A673 (cell line): ENCODE results near the gene SLC25A21. TPM values are rescaled to one million over a fixed set of nuclear protein-coding genes. Genes with fewer than 3 reads are reported as not detected.

Experiments used
- BruUV-seq: library from RNA; stranded (reverse); fragments of 400-500 nt; replicated peaks from 2 replicates; lab custom pipeline; 2021; lab: Mats Ljungman, UMichigan
- CTCF ChIA-PET: fragments of 300-600 bp; sonication (Branson Sonifier 250); formaldehyde crosslinking; loops from one replicate; lab custom pipeline; 2022; ENCODE audit warnings: antibody characterized with exemption; lab: Charles Lee
- POLR2A ChIA-PET: fragments of 300-600 bp; sonication (Branson Sonifier 250); formaldehyde crosslinking; loops from one replicate; lab custom pipeline; 2022; ENCODE audit warnings: antibody characterized with exemption; ENCODE audit not compliant: low non-redundant PET; lab: Charles Lee
- DNase-seq: peaks from one replicate; pipeline ENCODE4 v3.0.0-alpha.2; 2015; ENCODE audit warnings: low spot score
- H3K27ac ChIP-seq: fragments of 200-600 bp; sonication (generic); 2 replicates; pipeline ENCODE4 v1.5.1; 2016; ENCODE audit warnings: mixed run types, low read depth, mild to moderate bottlenecking, mixed read lengths, antibody characterized with exemption, low read length; ENCODE audit not compliant: poor library complexity, severe bottlenecking
- H3K27me3 ChIP-seq: fragments of 200-600 bp; sonication (generic); replicated peaks from 2 replicates; pipeline ENCODE4 v1.6.1; 2017; ENCODE audit warnings: mixed run types, low read depth, mild to moderate bottlenecking, mixed read lengths, antibody characterized with exemption, low read length; ENCODE audit not compliant: insufficient read depth, poor library complexity
- H3K36me3 ChIP-seq: fragments of 200-600 bp; sonication (generic); 2 replicates; pipeline ENCODE4 v1.6.1; 2016; ENCODE audit warnings: mixed run types, mild to moderate bottlenecking, mixed read lengths, antibody characterized with exemption, low read length; ENCODE audit not compliant: insufficient read depth, poor library complexity, severe bottlenecking
- H3K4me1 ChIP-seq: fragments of 200-600 bp; sonication (generic); 2 replicates; pipeline ENCODE4 v1.6.1; 2017; ENCODE audit warnings: mixed run types, mild to moderate bottlenecking, mixed read lengths, antibody characterized with exemption, low read length; ENCODE audit not compliant: insufficient read depth, poor library complexity, severe bottlenecking
- H3K4me3 ChIP-seq: fragments of 200-600 bp; sonication (generic); 2 replicates; pipeline ENCODE4 v1.5.1; 2016; ENCODE audit warnings: low read depth, mixed run types, mild to moderate bottlenecking, mixed read lengths, low read length; ENCODE audit not compliant: poor library complexity, severe bottlenecking
- H3K9me3 ChIP-seq: fragments of 200-600 bp; sonication (generic); 2 replicates; pipeline ENCODE4 v1.6.1; 2016; ENCODE audit warnings: mixed run types, low read depth, mild to moderate bottlenecking, mixed read lengths, antibody characterized with exemption, low read length; ENCODE audit not compliant: poor library complexity, severe bottlenecking
- EZH2 ChIP-seq: fragments of 200-600 bp; sonication (generic); IDR thresholded peaks from 2 replicates; pipeline ENCODE4 v1.6.1; 2017; ENCODE audit warnings: borderline replicate concordance, low read depth, mild to moderate bottlenecking, mixed read lengths, antibody characterized with exemption, low read length; ENCODE audit not compliant: poor library complexity, severe bottlenecking
- intact Hi-C: fragments of 100-400 bp; cut with micrococcal nuclease; formaldehyde crosslinking; loops from one replicate; pipeline ENCODE4 v1.10.0; 2022; ENCODE audit not compliant: unreplicated experiment
- total RNA-seq: library from RNA; stranded (reverse); gene quantifications from 2 replicates; pipeline ENCODE4 v1.2.3, GENCODE V29; 2021
- TF ChIP-seq, protein P1 (sequence below): fragments of 300-800, 200-600 bp; sonication (generic); conservative IDR thresholded peaks from 2 replicates; pipeline ENCODE4 v1.5.1; 2017; ENCODE audit warnings: low read depth, mild to moderate bottlenecking, antibody characterized with exemption, low read length, moderate library complexity, mixed read lengths

Gene SLC25A21
- total RNA-seq, 1 experiment from 2014 or later = 4.7 TPM

DNA sequence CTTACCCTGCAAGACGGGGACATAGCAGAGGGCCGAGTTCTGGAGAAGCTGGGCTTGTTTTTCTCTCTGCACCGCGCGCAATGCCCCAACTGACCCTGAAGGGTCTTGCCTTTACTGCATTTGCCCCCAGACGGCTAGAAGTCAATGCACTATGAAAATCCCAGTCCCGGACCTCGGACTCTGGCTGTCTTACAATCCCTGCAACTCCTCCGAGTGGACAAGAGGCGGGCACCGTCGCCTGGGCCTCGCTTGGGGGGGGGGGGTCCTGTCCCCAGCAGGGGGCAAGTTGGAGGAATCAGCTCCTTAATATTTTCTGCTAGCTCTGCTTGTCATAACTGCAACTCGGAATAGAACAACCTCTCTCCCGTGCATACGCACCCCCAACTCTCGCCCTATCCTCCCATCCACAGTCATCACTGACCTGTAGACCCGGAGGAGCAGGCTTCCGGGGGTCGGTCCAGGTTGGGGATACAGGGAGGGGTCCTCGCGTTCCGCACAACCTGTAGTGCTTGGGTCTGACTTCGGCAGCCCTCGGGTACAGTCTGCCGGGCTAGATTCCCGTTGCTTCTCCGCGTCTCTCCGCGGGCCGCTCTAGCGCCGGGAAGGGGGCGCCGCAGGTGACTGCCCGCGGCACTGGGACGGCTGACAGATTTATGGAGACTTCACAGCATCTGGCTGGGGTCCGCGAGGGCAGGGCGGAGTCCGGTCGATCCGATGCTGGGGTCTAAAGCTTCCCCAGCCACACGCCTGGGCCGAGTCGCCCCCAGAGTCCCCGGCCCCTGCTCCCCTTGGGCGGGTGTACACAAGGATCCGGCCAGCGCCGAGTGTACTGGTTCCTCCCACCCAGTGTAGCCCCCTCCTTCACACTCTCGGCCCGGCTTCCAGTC, 514.0 kb downstream of the SLC25A21 start:
- Histone ChIP-seq H3K36me3 (no peaks in the 10 kb centered on the region), H3K4me1 (peaks cover 2% of the 10 kb centered on the region), H3K27ac (no peak overlapping the region), H3K9me3 (no peaks in the 10 kb centered on the region), H3K27me3 (no peaks in the 10 kb centered on the region), H3K4me3 (peak overlapping the region; percentile 45)
- no peak for DNase-seq
- intact Hi-C loops = loop anchor here (5.0 kb wide), 1 partner anchor 89 kb away; no protein-coding TSS in a partner anchor
- TF ChIP-seq, protein P1, sequence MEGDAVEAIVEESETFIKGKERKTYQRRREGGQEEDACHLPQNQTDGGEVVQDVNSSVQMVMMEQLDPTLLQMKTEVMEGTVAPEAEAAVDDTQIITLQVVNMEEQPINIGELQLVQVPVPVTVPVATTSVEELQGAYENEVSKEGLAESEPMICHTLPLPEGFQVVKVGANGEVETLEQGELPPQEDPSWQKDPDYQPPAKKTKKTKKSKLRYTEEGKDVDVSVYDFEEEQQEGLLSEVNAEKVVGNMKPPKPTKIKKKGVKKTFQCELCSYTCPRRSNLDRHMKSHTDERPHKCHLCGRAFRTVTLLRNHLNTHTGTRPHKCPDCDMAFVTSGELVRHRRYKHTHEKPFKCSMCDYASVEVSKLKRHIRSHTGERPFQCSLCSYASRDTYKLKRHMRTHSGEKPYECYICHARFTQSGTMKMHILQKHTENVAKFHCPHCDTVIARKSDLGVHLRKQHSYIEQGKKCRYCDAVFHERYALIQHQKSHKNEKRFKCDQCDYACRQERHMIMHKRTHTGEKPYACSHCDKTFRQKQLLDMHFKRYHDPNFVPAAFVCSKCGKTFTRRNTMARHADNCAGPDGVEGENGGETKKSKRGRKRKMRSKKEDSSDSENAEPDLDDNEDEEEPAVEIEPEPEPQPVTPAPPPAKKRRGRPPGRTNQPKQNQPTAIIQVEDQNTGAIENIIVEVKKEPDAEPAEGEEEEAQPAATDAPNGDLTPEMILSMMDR = no peak
- no peak for TF ChIP-seq EZH2
- ChIA-PET CTCF (interaction anchor here (1.7 kb wide), 1 partner anchor 284 kb away, joined by 5 read pairs; no protein-coding TSS in a partner anchor), POLR2A (no interaction called here)
- BruUV-seq = no TSS peak

GRCh38 chr14:36657399-36658122, 514.8 kb downstream of the SLC25A21 start:
- no peak for TF ChIP-seq EZH2
- TF ChIP-seq, protein P1 = no peak
- Histone ChIP-seq H3K4me1 (peaks cover 10% of the 10 kb centered on the region), H3K27ac (no peak overlapping the region), H3K27me3 (no peaks in the 10 kb centered on the region), H3K9me3 (no peaks in the 10 kb centered on the region), H3K36me3 (no peaks in the 10 kb centered on the region), H3K4me3 (peak overlapping the region; percentile 45)
- intact Hi-C loops = loop anchor here (5.0 kb wide), 1 partner anchor 90 kb away; no protein-coding TSS in a partner anchor
- ChIA-PET CTCF (interaction anchor here (0.7 to 1.7 kb wide), 2 partner anchors 285 to 490 kb away, joined by 3 to 5 read pairs; no protein-coding TSS in a partner anchor), POLR2A (interaction anchor here (0.5 kb wide), 1 partner anchor 102 kb away, joined by 5 read pairs; no protein-coding TSS in a partner anchor)
- peak; percentile 57 for DNase-seq
- no TSS peak for BruUV-seq
